Stimulated activated CD8-positive, alpha-beta memory T cell treated with anti-CD3 and anti-CD28 coated beads, Interleukin-15, amount 100 ng/mL, for 48 hours (primary cell): ENCODE measurements around the gene GNB1L.

Source experiments
- DNase-seq, 2 donors: peaks; one replicate each; pipeline ENCODE4 v3.0.0-alpha.2; 2020; ENCODE audit warnings: low read depth in 2 of 2

Gene GNB1L

GRCh38 chr22:19761725-19762567 is 92.7 kb downstream of the GNB1L start:
- no peak for DNase-seq

DNA sequence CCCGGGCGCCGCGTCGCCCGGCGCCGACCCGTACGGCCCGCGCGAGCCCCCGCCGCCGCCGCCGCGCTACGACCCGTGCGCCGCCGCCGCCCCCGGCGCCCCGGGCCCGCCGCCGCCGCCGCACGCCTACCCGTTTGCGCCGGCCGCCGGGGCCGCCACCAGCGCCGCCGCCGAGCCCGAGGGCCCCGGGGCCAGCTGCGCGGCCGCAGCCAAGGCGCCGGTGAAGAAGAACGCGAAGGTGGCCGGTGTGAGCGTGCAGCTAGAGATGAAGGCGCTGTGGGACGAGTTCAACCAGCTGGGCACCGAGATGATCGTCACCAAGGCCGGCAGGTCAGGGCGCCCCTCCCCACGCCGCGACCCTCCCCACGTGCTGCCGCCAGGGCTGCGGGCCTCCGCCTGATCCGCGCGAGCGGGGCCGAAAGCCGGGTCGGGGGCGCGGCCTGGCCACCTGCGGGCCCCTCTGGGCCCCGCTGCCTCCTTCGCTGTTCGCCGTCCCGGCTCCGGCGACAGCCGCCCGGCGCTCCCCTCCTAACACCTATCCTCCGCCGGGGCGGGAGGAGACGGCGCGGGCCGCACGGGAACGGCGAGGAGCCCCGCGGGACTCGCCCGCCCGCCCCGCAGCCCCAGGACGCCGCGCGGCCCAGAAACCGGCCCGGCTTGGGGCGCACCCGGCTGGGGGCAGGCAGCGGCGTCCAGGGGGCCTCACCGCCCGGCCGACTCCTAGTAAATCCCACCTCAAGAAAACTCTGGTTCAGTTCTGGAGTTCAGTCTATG is 93.5 kb downstream of the GNB1L start:
- no peak for DNase-seq

- DNase-seq = no peak
Measured at GRCh38 chr22:19760058-19760950, 94.4 kb downstream of the GNB1L start, which contains the start of gene TBX1. TSS of gene TBX1 (plus strand) at chr22:19760778. CDS start at chr22:19760844, 66 bp downstream.

GRCh38 chr22:19759427-19760057 is 95.1 kb downstream of the GNB1L start:
- DNase-seq = no peak

- no peak for DNase-seq
Measured at GRCh38 chr22:19758896-19759426, 95.7 kb downstream of the GNB1L start.

DNA sequence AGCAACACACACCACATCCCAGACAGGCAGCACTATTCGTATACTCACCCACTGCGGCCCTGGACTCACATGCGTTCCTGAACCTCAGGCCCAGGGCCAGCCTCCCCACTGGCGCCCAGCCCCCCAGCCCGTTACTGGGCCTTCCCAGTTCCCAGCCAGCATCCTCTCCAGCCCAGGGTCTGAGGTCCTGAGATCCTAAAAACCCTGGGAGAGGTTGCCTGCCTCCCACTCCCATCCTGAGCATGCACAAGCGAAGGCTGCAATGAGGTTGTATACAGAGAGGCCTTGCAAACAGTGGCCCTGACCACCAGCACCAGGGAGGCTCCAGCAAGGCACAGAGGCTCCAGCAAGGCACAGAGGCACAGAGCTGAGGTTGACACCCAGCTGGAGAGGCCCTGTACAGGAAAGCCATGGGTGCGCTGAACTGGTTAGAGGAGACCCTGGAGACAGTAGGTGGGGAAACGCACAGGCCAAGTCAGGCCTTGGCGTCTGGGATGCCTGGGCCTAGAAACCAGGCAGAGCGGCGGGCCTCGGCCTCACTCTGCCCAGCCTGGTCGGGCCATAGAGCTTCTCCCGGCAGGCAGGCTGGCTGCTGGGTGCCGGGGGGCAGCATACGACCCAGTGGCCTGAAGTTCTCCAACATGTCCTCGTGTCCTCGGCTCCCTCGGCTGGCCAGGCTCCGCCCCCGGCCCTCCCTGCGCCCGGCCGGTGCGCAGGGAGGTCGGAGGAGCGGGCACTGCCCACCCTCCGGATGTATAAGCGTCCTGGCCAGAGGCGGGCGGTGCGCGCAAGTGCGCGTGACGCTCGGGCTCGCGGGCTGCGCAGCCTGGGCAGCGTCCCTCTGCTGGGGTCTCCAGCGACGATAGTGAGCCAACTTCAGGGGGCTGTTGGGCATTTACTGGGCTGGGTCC is 96.4 kb downstream of the GNB1L start:
- no peak for DNase-seq

- no peak for DNase-seq
Measured at GRCh38 chr22:19757140-19757984, 97.3 kb downstream of the GNB1L start.

DNA sequence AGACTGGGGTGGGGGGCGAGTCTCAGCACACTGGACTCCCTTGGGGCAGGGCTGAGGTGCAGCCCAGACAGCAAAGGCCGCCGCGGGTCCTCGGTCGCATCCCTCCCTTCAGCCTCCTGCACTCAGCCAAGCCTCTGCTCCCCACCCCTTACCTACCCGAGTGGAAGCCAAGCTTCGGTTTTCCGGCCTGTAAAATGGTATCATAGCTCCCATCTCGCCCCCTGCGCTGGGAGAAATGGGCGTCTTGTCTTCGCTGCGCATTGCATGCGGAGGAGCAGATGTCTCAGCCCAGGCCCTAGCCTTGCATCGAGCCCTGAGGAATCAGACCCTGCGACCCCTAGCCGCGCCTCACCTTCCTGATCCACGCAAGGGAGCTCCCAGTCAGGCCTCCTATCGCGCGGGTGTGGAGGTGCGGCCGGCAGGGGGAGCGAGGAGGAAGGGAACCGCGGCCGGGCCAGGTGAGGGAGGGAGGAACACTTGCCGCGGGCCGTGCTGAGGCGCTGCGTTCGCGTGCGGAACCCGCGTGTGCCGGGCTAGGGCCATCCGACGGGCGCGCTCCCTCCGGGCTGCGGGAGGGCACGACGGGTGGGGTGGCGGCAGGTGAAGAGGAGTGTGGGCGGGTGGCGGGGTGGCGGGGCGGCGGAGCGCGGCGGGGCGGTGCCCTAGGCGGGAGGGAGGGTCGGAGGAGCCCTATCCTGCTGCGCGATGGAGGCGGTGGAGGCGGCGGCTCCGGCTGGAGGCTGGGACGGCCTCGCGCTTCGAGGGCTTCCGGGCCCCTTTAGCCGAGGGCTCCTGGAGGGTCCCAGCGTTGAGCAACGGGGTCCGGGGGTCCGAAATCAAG is 98.2 kb downstream of the GNB1L start:
- peak; percentile 22 to 31 for DNase-seq

DNA sequence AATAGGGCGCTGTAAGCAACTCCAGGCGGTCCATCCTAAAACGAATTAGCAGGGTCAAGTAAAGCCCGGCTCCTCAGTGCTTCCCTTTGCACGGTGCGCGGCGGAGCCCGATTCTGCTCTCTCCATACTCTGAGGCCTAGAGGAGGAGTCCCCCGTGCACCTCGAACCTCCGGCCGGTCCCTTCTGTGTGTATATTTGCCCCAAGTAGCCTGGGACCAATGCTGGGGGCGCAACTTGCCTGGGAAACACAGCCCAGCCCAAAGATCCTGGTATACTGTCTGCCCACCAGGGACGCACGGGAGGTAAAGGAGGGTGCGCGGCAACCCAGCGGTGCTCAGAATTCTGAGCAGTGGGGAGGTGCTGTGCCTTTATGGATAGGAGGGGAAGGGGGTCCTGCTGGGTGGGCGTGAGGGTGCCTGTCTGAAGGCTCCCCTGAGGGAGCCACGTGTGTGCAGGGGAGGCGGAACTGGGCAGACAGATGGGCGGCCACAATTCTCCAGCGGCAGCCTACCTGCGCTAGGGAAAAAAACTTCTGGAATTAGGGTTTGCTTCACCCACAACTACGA is 98.9 kb downstream of the GNB1L start:
- DNase-seq = no peak

DNA sequence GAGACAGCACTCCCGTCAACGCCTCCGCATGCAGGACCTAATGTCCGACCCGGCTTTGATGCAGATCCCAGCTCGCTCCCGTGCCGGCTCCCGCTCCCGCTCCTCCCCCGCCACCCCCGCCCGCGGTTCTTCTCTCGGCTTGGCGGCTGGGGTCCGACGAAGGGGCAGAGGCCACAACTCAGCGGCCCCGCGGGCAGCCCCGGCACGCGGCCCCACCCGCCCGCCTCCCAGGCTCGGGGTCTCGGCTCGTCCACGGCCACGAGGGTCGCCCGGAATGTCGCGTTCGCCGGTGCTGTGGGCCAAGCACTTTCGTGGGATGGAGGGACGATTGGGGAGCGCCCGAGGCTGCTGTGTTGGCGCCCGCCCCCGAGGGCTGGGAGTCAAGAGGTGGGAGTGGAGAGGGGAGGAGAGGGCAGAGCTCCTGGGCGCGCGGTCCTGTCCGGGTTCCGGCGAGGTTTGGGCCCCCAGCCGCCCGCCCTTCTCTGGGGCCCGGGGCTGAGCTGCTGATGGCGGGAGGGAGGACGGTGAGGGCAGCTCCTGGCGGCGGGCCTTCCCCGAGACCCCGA is 99.4 kb downstream of the GNB1L start:
- no peak for DNase-seq

DNA sequence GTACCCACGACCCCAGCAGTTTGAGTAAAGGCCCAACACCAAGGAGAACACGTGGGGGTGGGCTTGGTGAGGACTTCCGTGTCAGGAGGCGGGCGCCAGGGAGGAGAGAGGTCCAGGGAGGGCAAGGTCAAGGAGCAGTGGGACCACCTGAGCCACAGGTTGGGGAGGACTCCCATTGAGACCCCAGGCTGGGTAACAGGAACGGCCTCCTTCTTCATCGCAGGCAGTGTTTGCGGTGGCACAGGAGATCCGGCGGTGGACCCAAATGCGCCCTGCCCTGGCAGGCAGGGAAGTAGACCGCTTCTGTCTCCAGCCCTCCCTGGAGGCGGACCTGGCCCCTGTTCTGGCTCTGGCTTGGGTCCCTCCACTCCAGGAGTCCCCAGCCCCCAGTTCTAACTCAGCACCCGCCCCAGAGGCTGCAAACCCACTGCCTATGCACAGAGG is 100.0 kb downstream of the GNB1L start:
- no peak for DNase-seq

DNA sequence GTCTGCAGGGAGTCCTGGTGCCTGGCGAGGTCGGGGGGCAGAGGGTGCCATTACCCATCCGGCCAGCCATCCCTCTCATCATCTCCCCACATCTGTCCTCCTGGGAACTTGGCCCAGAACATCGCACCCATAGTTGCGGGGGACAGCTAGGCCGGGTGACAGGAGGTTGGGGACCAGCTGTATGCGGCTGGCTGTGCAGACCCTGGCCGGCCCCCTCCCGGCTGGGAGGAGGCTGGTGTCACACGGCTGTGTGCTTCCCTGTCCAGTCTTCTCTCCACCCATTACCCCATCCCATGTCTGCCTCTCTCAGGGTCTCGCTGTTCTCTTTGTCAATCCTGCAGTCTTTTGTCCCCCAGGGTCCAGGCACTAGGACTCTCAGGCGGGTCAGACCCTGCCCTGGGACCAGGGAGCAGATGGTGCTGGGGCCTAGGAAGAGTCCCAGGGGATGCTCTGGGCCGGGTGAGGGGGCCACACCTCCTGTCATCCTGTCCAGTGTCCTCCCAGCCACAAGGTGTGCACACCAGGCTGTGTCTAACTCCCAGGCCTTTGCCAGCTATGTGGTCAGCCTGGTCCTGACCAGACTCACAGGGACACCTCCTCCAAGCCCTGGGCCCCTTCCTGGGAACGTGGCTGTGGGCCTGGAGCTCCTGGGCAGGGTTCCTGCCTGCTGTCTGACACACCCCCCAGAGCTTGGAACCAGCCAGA is 100.5 kb downstream of the GNB1L start:
- DNase-seq = no peak

DNA sequence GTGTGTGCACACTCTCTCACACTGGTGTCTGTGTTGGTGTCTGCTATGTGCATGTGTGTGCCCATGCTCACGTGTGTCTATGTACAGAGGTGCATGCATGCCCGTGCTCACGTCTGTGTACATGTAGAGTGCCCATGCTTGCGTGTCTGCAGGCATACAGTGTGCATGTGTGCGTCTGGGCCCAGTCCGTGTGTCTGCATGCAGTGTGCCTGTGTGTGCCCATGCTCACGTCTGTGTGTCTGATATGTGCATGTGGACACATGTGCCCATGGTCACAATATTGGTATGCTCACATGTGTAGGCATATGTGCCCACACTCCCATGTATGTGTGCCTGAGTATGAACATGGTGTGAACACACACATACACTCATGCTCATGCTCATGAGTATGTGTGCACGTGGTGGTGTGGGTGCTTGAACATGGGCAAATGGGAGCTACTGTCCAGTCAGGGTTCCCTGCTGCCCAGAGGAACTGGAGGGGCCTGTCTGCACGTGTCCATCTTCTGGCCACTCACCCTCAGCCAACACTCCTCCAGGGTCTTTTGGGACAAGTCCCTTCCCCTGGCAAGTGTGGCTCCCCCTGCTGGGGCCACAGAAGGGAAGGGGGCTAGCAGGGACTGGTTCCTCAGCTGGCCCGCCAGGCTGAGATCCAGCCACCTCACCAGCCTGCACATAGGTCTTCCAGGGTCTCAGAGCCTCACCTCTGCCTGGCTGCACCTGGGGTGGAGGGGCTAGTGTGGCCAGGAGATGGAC is 101.4 kb downstream of the GNB1L start:
- DNase-seq = no peak

DNA sequence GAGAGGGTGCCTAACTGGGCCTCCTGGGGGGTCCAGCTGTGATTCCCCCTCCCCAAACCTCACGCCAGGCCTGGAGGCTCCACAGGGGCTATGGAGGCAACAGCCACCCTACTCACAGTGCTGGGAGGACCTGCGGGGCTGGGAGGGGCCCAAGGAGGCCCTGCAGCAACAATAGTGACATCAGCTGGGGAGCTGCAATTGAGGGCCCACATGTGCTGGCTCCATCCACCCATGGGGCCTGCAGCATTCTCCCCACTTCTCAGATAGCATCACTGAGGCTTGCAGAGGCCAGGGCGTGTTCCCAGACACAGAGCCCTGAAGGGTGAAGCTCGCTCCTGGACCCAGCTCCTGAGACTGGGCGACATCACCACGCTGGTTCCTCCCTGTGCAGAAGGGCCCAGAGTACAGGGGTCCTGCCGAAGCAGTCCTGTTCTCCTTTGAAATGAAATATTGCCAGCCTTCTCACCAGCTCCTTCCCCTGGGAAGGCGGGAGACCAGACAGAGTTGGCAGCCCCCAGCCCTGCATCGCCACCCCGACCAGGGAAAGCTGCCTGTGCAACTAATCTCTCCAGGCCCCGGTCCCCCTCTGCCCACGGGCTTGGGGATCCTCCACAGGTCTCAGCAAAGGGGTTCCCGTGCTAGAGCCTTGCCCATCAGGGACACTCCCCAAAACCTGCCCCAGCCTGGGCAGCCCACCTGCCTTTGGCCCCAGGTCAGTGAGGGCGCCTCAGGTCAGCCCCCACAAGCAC is 103.0 kb downstream of the GNB1L start:
- no peak for DNase-seq
